Ishikawa (cell line): ENCODE data around the gene KDM2B.

ENCODE experiments used
- CEBPB ChIP-seq: IDR thresholded peaks from 2 replicates; pipeline ENCODE4 v1.6.1; 2012
- EP300 ChIP-seq: IDR thresholded peaks from 2 replicates; pipeline ENCODE4 v1.6.1; 2012; ENCODE audit warnings: borderline replicate concordance
- FOXM1 ChIP-seq: IDR thresholded peaks from 2 replicates; pipeline ENCODE4 v1.6.1; 2012; ENCODE audit warnings: low read depth, borderline replicate concordance
- RAD21 ChIP-seq: IDR thresholded peaks from 2 replicates; pipeline ENCODE4 v1.6.1; 2012; ENCODE audit warnings: low read depth
- TAF1 ChIP-seq: IDR thresholded peaks from 2 replicates; pipeline ENCODE4 v1.6.1; 2012; ENCODE audit warnings: low read depth, mild to moderate bottlenecking
- TF ChIP-seq, protein P1 (sequence below): IDR thresholded peaks from 2 replicates; pipeline ENCODE4 v1.6.1; 2012
- TF ChIP-seq, protein P2 (sequence below): IDR thresholded peaks from 2 replicates; pipeline ENCODE4 v1.6.1; 2012

DNA sequence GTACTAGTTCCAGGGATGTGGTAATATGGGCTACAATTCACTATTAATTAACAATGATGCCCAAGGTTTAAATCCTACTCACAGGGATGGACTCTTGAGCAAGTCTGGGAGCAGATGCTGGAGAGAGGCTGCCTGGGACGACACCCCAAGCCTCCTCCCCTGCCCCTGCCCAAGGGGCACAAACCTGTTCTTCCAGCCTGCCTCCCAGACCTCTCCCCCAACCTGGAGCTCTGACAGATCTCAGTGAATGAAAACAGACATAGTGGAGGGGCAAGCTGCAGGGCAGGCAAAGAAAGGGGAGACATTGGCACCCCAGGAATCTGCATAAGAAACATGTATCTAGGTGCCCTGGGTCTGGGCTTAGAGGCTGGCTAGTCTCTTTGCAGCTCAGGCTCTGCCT lies 5.8 kb downstream of the KDM2B start:
- TF ChIP-seq RAD21 (no peak), CEBPB (no peak), EP300 (no peak), TAF1 (no peak), FOXM1 (no peak)
- TF ChIP-seq, protein P1, sequence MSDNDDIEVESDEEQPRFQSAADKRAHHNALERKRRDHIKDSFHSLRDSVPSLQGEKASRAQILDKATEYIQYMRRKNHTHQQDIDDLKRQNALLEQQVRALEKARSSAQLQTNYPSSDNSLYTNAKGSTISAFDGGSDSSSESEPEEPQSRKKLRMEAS: no peak
- TF ChIP-seq, protein P2, sequence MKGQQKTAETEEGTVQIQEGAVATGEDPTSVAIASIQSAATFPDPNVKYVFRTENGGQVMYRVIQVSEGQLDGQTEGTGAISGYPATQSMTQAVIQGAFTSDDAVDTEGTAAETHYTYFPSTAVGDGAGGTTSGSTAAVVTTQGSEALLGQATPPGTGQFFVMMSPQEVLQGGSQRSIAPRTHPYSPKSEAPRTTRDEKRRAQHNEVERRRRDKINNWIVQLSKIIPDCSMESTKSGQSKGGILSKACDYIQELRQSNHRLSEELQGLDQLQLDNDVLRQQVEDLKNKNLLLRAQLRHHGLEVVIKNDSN: no peak
